Right atrium auricular region (tissue), 2 donors: ENCODE results near the gene TRA2A. TPM values are rescaled to one million over a fixed set of nuclear protein-coding genes. Genes with fewer than 3 reads are reported as not detected.
"Not testable (repeated sequence)": the region's sequence is repeated elsewhere in the genome, so short reads cannot be mapped to it uniquely, and the experiment has no call there.

Experiments
- DNase-seq: peaks from one replicate; pipeline ENCODE4 v3.0.0-alpha.2; 2019; ENCODE audit warnings: low spot score
- H3K27ac ChIP-seq, 2 donors: fragments of 200-600 bp; sonication (generic); 1 replicate in 1 of 2; 2 replicates in 1 of 2; pipeline ENCODE4 v1.5.1; 2016 to 2019
- H3K27me3 ChIP-seq, 2 donors: fragments of 200-600 bp; sonication (generic); one replicate each; pipeline versions ENCODE4 v1.5.1 to v1.6.0; 2017 to 2019
- H3K36me3 ChIP-seq: fragments of 200-600 bp; sonication (generic); one replicate; pipeline ENCODE4 v1.5.1; 2016
- H3K4me1 ChIP-seq, 2 donors: fragments of 200-600 bp; sonication (generic); one replicate each; pipeline versions ENCODE4 v1.5.1 to v1.6.0; 2017 to 2019
- H3K4me3 ChIP-seq, 2 donors: fragments of 200-600 bp; sonication (generic); 1 replicate in 1 of 2; 2 replicates in 1 of 2; pipeline ENCODE4 v1.5.1; 2017 to 2019; ENCODE audit warnings: mild to moderate bottlenecking in 1 of 2, moderate library complexity in 1 of 2
- H3K9me3 ChIP-seq, 2 donors: fragments of 200-600 bp; sonication (generic); one replicate each; pipeline ENCODE4 v1.5.1; 2019
- CTCF ChIP-seq, 2 donors: fragments of 200-600 bp; sonication (generic); IDR thresholded peaks; one replicate each; pipeline ENCODE4 v1.5.1; 2019; ENCODE audit warnings: antibody characterized with exemption in 2 of 2
- total RNA-seq, 2 donors: library from RNA; depleted of rRNA; stranded (reverse); fragments of >200 nt; gene quantifications; one replicate each; pipeline ENCODE4 v1.1.0, GENCODE V29; 2016

TRA2A gene
- total RNA-seq, 2 donors from 2014 or later: 16.0 to 26.7 TPM

DNA sequence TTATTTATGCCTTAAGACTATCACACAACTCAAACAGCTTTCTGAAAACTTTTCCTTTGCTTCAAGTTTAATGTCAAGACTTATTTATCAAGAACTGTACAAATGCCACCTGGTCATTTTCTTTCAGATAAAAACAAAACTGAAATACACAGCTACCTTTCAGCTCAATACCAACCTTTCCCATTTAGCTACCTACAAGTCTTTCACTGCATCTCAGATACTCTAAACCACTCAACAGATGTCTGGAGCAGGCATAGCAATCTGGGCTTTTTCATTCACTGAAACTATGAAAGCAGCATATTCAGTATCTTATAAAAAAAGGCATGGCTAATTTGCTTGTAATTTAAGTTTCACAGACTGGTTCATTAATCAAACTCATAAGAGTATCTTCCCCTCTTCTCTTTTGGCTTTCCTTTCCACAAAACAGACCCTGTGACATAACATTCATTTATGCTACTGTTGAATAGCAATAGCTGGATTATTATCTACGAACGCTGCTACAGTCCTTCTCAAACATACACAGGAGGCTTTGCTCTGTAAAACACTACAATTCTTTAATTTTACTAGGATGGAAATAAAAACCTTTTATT is 8.2 kb downstream of the TRA2A start:
- no peaks in the 10 kb centered on the region for H3K27me3 ChIP-seq
- peaks cover 0 to 38% of the 10 kb centered on the region in 2 donors for H3K4me1 ChIP-seq
- no peak overlapping the region for H3K4me3 ChIP-seq
- H3K36me3 ChIP-seq: peaks cover 32% of the 10 kb centered on the region
- DNase-seq: no peak
- no peak for TF ChIP-seq CTCF (IDR thresholded peaks at IDR 0.05)
- no peaks in the 10 kb centered on the region for H3K9me3 ChIP-seq
- no peak overlapping the region for H3K27ac ChIP-seq

- DNase-seq: no peak
- TF ChIP-seq CTCF (IDR thresholded peaks at IDR 0.05): no peak
- H3K36me3 ChIP-seq: peaks cover 60% of the 10 kb centered on the region
Observed at GRCh38 chr7:23520582-23520981, 11.2 kb downstream of the TRA2A start.

GRCh38 chr7:23514755-23515154 is 17.0 kb downstream of the TRA2A start:
- TF ChIP-seq CTCF (IDR thresholded peaks at IDR 0.05): no peak
- Histone ChIP-seq H3K36me3 (peaks cover 97% of the 10 kb centered on the region), H3K4me1 (no peaks in the 10 kb centered on the region), H3K9me3 (no peaks in the 10 kb centered on the region), H3K27me3 (no peaks in the 10 kb centered on the region), H3K4me3 (no peak overlapping the region), H3K27ac (no peak overlapping the region)
- DNase-seq: no peak

More at GRCh38 chr7:23520582-23520981, 11.2 kb downstream of the TRA2A start:
- no peaks in the 10 kb centered on the region for H3K9me3 ChIP-seq
- H3K4me1 ChIP-seq: peaks cover 0 to 15% of the 10 kb centered on the region in 2 donors
- H3K27ac ChIP-seq: no peak overlapping the region
- no peaks in the 10 kb centered on the region for H3K27me3 ChIP-seq
- no peak overlapping the region for H3K4me3 ChIP-seq

DNA sequence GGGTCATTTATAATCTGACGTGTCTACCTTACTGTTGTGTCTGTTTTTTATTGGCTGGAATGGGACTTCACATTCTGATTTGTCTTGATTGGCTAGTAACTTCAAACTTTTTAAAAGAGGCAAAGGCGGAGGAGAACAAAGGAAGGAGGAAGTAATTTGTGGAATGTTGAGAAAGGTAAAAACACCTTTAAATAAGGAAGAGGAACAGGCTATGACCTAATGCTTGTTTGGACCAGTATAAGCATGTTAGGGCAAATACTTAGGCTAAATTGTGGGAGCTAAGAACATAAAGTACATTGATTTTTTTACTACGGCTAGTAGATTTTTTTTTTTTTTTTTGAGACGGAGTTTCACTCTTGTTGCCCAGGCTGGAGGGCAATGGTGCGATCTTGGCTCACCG is 18.0 kb downstream of the TRA2A start:
- not testable (repeated sequence) for H3K4me3 ChIP-seq, H3K9me3 ChIP-seq
- peaks cover 97% of the 10 kb centered on the region for H3K36me3 ChIP-seq

GRCh38 chr7:23494009-23494408 is 37.8 kb downstream of the TRA2A start:
- Histone ChIP-seq H3K27me3 (no peaks in the 10 kb centered on the region), H3K36me3 (no peaks in the 10 kb centered on the region), H3K4me1 (no peaks in the 10 kb centered on the region), H3K4me3 (no peak overlapping the region), H3K27ac (no peak overlapping the region), H3K9me3 (no peaks in the 10 kb centered on the region)
- no peak for DNase-seq
- TF ChIP-seq CTCF (IDR thresholded peaks at IDR 0.05): no peak

More for the DNA sequence above, 18.0 kb downstream of the TRA2A start:
- H3K27me3 ChIP-seq, H3K4me1 ChIP-seq, DNase-seq, H3K27ac ChIP-seq: not testable (repeated sequence)

DNA sequence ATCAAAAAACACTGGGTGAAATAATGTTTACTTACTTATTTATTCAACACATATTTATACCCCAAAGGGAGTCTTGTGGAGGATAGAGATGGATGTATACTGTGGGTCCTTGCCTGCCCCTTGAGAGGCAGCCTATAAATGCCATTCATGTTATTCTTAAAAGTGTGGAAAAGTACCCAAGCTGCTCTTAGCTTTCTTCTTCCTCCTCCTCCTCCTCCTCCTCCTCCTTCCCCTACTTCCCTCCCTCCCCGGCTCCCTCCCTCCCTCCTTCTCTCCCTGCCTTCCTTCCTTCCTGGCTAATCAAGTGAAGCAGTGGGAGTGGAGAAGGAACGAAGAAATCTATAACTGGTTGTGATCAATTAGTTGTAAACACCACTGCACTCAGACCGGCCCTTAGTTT is 40.3 kb downstream of the TRA2A start:
- H3K9me3 ChIP-seq: no peaks in the 10 kb centered on the region
- no peak for DNase-seq
- no peak for TF ChIP-seq CTCF (IDR thresholded peaks at IDR 0.05)
- no peaks in the 10 kb centered on the region for H3K36me3 ChIP-seq
- H3K27me3 ChIP-seq: no peaks in the 10 kb centered on the region
- H3K4me3 ChIP-seq: no peak overlapping the region
- no peak overlapping the region for H3K27ac ChIP-seq
- no peaks in the 10 kb centered on the region for H3K4me1 ChIP-seq
